ENCODE data around the gene KMT2B.

KMT2B gene

DNA sequence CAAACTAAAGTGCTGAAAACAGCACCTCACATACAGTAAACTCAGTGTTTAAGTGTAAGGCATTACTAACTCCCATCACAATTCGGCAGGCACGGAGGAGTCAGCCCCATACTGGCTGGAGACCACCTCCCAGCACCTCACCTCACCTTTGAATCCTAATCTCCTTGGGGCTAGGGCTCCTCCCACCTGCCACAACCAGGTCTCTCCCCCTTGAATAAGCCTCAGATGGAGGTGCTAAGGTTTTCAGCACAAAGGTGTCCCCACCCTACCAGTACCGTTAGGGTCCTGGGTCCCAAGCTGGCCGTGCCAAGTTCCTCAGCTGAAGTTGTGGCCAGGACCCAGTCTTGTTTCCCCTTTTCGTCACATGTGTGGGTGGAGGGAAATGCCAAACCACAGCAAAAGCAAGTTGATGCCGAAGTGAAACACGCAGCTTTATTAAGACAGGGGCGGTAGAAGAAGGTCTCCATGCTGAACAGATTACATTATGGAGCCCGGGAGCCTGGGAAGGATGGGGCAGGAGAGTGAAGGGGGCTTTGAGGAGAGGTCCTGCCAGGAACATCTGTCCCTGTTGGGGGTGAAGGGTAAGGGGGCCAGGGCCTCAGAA, 24.4 kb downstream of the KMT2B start, which contains the start of gene IGFLR1:
Gene IGFLR1 (minus strand): TSS at position 332 of the 604 bp plus-strand sequence. CDS start 1,272 bp downstream, outside the sequence.
- DNase-seq (ENCODE audit: low read depth): peak; percentile 64

DNA sequence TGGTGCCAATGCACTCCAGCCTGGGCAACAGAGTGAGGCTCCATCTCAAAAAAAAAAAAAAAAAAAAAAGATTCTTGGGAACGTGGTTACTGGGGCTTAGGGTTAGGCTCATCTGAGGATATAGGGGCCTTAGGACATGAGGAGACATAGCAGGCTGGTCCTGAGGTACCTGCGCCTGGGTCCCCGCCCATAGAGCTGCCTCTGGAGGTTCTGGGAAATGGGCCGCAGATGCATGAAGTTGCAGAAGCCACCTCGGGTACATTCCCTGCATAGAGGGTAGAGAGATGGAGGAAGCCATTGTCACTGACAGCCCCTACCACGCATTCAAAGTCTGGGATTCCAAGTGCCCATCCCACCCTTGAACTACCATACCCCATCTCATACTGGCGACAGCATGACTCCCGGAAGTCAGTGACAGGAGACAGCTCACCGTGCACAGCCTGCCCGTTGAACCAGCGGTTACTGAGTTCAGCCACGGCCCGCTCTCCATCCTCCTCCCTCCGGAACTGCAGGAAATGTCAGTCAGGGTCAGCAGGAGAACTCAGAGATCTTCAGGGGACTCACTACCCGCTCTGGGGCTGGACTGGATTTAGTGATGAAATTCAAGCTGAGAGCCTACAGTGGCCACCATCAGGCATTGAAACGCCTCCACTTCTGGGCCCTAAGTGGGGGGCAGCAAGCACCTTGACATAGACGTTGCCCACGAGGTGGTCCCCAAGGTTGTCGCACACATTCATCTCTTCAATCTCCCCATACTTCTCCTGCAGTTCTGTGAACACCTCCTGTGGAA, 26.0 kb downstream of the KMT2B start:
- no peak for DNase-seq (ENCODE audit: low read depth)

- DNase-seq (ENCODE audit: low read depth): peak; percentile 87
These were observed 26.9 kb downstream of the KMT2B start for GRCh38 chr19:35744430-35745327.

GRCh38 chr19:35745328-35746086, 27.7 kb downstream of the KMT2B start, which contains the start of the genes PSENEN and U2AF1L4:
Gene PSENEN (plus strand): TSS chr19:35745651. CDS start chr19:35745931, 280 bp downstream.
Gene U2AF1L4 (minus strand): TSS chr19:35745418. CDS start chr19:35745391, 27 bp downstream.
- peak; percentile 94 for DNase-seq (ENCODE audit: low read depth)

GRCh38 chr19:35746087-35746462, 28.3 kb downstream of the KMT2B start:
- no peak for DNase-seq (ENCODE audit: low read depth)

GRCh38 chr19:35746531-35746930, 28.7 kb downstream of the KMT2B start:
- no peak for DNase-seq (ENCODE audit: low read depth)

GRCh38 chr19:35748106-35749020, 30.6 kb downstream of the KMT2B start, which contains the start of gene LIN37:
Gene LIN37 (plus strand): TSS chr19:35748576. CDS start chr19:35748725, 149 bp downstream.
- DNase-seq (ENCODE audit: low read depth): peak; percentile 97

DNA sequence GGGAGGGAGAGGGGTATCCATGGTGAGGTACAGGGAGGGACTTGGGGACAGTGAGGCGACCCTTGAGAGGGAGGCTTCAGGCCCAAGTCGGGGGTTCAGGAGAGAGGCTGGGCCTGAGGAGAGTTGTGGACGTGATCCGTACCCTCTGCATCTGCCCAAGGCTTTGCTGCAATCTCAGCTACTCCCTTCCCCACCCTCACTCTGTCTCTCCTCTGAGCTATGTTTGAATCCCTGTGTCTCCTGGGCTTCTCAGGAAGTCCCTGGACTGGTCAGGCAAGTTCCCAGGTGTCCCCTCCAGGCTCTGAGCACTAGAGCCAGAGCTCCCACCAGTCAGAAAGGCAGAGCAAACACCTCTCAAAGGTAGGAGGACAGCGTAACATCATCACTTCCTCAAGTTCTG, 32.4 kb downstream of the KMT2B start:
- no peak for DNase-seq (ENCODE audit: low read depth)

GRCh38 chr19:35751839-35752745, 34.3 kb downstream of the KMT2B start:
- no peak for DNase-seq (ENCODE audit: low read depth)

DNA sequence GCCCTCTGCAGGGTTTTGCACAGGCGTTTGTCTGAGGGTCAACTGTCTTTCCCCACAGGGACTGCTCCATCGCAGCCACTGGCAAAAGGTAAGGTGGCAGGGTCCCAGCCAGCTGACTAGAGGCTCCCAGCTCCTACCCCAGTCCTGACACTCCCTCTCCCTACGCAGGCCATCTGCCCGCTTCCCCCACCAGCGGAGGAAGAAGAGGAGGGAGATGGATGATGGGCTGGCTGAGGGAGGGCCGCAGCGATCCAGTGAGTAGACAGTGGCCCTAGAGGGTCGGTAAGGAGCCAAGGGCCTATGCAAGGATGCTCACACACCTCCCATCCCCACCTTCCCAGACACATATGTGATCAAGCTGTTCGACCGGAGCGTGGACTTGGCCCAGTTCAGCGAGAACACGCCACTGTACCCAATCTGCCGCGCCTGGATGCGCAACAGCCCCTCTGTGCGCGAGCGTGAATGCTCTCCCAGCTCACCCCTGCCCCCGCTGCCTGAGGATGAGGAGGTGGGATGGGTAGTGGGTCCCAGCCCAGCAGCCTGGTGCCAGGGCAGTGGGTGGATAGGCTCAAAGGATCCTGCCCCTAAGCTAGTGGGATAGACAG, 35.0 kb downstream of the KMT2B start:
- DNase-seq (ENCODE audit: low read depth): no peak

GRCh38 chr19:35753634-35754369, 36.0 kb downstream of the KMT2B start:
- DNase-seq (ENCODE audit: low read depth): no peak

DNA sequence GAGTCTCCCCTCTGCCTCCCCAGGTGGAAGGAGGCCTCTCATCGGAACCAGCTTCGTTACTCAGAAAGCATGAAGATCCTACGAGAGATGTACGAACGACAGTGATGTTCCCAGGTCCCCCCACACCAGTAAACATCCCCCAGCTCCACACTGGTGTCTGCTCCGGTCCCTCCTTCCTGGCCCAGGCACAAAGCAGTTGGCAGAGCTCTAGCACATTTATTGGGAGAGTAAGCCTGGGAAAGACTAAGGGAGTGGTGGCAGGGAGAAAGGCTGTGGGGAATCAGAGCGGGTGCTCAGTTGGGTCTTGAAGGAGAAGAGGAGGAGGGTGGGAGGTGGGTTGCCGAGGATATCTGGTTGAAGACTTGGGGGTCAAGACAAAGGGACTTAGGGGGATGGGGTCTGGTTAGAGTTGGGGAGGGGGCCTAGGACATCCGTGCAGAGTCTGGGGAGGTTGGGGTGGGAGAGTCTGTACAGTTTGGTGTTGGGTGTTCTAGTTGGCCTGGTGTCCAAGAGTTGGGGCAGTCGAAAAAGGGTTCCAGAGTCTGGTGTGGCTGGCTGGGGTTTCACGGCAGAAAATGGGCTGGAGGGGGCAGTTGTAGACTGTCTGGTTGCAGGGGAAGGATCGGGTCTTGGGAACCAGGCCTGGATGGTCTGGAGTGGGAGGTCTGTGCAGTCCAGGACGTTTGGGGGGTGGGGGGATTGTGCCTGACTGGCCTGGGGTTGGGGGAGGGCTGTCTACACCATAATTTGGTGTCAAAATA, 36.7 kb downstream of the KMT2B start:
- no peak for DNase-seq (ENCODE audit: low read depth)

DNA sequence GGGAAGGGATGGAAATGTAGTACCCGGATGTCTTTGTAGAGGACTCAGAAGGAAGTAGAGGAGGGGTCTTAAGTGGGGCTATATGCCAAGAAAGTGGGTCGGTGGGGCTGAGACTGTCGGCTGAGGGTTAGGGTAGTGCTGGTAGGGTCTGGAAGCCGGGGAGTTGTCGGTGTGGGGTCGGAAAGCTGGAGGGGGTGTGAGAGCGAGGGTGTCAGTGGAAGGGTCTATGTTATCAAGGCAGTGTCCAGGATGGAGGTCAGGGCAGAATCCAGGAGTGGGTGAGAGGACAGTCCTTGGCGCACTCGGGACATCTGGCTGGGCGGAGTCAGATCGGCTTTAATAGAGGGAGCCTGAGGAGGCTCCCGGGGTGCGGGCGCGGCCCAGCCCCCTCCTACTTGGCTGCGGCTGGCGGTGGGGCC, 37.3 kb downstream of the KMT2B start:
- DNase-seq (ENCODE audit: low read depth): no peak

DNA sequence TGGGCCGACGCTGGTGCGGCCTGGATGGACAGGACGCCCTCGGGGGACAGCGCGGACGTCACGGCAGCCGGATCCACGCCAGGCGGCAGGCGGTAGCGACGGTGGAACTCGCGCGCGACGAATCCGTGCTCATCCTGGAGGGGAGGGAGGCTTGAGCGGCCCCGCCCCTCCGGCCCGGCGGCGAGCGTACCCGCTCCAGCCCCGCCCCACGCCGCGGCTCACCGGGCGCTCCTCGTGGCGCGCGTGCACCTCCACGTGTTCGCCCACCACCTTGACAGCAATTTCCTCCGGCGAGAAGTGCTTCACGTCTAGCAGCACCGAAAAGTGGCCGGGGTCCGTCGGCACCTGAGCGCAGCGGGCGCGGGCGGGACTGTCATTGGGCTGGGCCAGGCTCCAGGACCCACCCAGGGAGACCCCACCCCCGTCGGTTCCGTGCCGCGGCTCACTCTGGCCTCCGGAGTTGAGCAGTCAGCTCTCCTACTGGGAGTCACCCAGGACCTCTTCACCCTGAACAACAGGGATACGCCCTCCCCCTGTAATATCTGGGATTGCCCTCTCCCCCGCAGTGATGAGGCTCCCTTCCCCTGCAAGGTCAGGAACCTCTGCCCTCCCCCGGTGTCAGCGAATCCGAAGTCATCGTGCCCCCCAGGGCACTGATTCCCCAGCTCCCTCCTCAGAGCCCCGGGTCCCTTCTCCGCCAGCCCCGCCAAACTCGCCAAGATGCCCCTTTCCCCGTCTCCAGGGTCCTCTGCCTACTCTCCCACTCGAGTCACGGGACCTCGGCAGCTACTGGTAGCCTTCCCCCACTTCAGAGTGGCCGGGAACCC, 38.0 kb downstream of the KMT2B start:
- peak; percentile 59 for DNase-seq (ENCODE audit: low read depth)

DNA sequence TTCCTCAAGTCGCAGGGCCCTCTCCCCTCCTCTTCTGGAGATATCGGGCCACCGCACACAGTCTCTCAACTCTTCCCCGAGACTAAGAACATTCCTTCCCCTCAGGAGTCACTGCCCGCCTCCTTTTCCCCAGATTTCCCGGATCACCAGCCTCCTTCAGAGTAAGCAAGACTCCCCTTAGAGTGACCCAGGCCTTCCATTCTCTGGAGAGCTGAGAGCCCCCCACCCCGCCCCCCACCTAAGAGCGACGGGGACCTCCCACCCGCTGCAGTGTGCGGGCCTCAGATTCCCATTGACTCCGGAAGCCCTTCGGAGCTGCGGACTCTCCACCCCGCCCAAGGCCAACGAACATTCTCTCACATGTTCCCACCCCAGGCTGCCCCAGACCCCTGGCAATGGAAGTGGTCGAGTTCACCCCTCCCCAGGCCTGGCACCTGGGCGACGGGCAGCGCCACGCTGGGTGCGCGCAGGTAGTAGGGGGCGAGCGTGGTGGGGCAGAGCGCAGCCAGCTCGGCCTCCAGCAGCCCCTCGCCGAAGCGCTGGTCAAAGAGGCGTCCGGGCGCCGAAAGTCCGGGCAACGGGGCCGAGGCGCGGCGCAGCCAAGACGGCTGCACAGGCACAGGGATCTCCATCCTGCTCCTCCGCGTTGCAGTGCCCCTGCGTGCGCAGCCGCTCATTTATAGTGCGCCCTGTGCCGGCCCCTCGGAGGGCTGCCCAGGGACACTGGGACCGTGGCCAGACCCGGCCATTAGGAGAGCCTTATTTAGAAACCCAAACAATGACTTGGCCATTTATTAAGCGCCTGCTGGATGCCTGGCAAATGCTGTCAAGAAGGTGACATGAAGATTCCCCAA, 38.8 kb downstream of the KMT2B start, which contains the start of gene HSPB6:
Gene HSPB6 (minus strand): TSS at position 653 of the 854 bp plus-strand sequence. CDS start 21 bp downstream, at position 632.
- no peak for DNase-seq (ENCODE audit: low read depth)
